ENCODE data around the gene CEP170.

Gene CEP170

GRCh38 chr1:243292117-243292516 is 37.0 kb upstream of the CEP170 start:
- no peaks in the 10 kb centered on the region for H3K36me3 ChIP-seq
- H3K4me1 ChIP-seq (ENCODE audit: control insufficient read depth in 1 of 2, insufficient read depth in 1 of 2, low read depth in 1 of 2, low read length in 1 of 2) = peaks cover 24% of the 10 kb centered on the region in 2 experiments
- TF ChIP-seq CTCF (IDR thresholded peaks at IDR 0.05) = no peak

GRCh38 chr1:243291292-243291691 is 36.2 kb upstream of the CEP170 start:
- Histone ChIP-seq H3K27me3 (no peaks in the 10 kb centered on the region), H3K4me1 (ENCODE audit: control insufficient read depth in 1 of 2, insufficient read depth in 1 of 2, low read depth in 1 of 2, low read length in 1 of 2) (peaks cover 32 to 33% of the 10 kb centered on the region in 2 experiments), H3K9me3 (no peaks in the 10 kb centered on the region), H3K4me3 (ENCODE audit: low read depth in 1 of 2, low read length in 1 of 2) (no peak overlapping the region), H3K36me3 (no peaks in the 10 kb centered on the region), H3K27ac (no peak overlapping the region)
- TF ChIP-seq CTCF (IDR thresholded peaks at IDR 0.05) = no peak

More at GRCh38 chr1:243292117-243292516, 37.0 kb upstream of the CEP170 start:
- no peak overlapping the region for H3K27ac ChIP-seq
- H3K9me3 ChIP-seq = no peaks in the 10 kb centered on the region
- no peak overlapping the region for H3K4me3 ChIP-seq (ENCODE audit: low read depth in 1 of 2, low read length in 1 of 2)
- no peaks in the 10 kb centered on the region for H3K27me3 ChIP-seq

GRCh38 chr1:243288062-243288461 is 33.0 kb upstream of the CEP170 start:
- Histone ChIP-seq H3K36me3 (no peaks in the 10 kb centered on the region), H3K4me1 (ENCODE audit: control insufficient read depth in 1 of 2, insufficient read depth in 1 of 2, low read depth in 1 of 2, low read length in 1 of 2) (peaks cover 56 to 57% of the 10 kb centered on the region in 2 experiments), H3K4me3 (ENCODE audit: low read depth in 1 of 2, low read length in 1 of 2) (peak overlapping the region; percentile 49 to 50), H3K27ac (peak overlapping the region; percentile 96), H3K9me3 (no peaks in the 10 kb centered on the region), H3K27me3 (no peaks in the 10 kb centered on the region)
- no peak for TF ChIP-seq CTCF (IDR thresholded peaks at IDR 0.05)

GRCh38 chr1:243287652-243288051 is 32.6 kb upstream of the CEP170 start:
- H3K9me3 ChIP-seq = no peaks in the 10 kb centered on the region
- H3K27me3 ChIP-seq = no peaks in the 10 kb centered on the region
- peaks cover 56 to 57% of the 10 kb centered on the region in 2 experiments for H3K4me1 ChIP-seq (ENCODE audit: control insufficient read depth in 1 of 2, insufficient read depth in 1 of 2, low read depth in 1 of 2, low read length in 1 of 2)
- TF ChIP-seq CTCF (IDR thresholded peaks at IDR 0.05) = peak; percentile 9
- H3K27ac ChIP-seq = peak overlapping the region; percentile 96
- peak overlapping the region; percentile 49 to 50 for H3K4me3 ChIP-seq (ENCODE audit: low read depth in 1 of 2, low read length in 1 of 2)
- no peaks in the 10 kb centered on the region for H3K36me3 ChIP-seq

GRCh38 chr1:243287123-243287460 is 32.0 kb upstream of the CEP170 start:
- H3K27ac ChIP-seq = peak overlapping the region; percentile 96
- no peak for TF ChIP-seq CTCF (IDR thresholded peaks at IDR 0.05)
- peak overlapping the region; percentile 0 to 50 for H3K4me3 ChIP-seq (ENCODE audit: low read depth in 1 of 2, low read length in 1 of 2)
- H3K4me1 ChIP-seq (ENCODE audit: control insufficient read depth in 1 of 2, insufficient read depth in 1 of 2, low read depth in 1 of 2, low read length in 1 of 2) = peaks cover 56 to 57% of the 10 kb centered on the region in 2 experiments
- no peaks in the 10 kb centered on the region for H3K27me3 ChIP-seq
- no peaks in the 10 kb centered on the region for H3K9me3 ChIP-seq
- no peaks in the 10 kb centered on the region for H3K36me3 ChIP-seq
